ENCODE results near the gene INSIG1. TPM values are rescaled to one million over a fixed set of nuclear protein-coding genes. Genes with fewer than 3 reads are reported as not detected.

Gene INSIG1
- total RNA-seq, 5 donors from 2014 or later (not counting 1 experiment from before 2014, with no cell fraction given): 38.0 to 47.3 (median 42.4) TPM

GRCh38 chr7:155310425-155311114 is 12.9 kb downstream of the INSIG1 start:
- peaks cover 0 to 4% of the 10 kb centered on the region in 2 experiments for H3K4me1 ChIP-seq (ENCODE audit: control insufficient read depth in 1 of 2, extremely low read depth in 1 of 2, insufficient read depth in 2 of 2, low read length in 2 of 2)
- peaks cover 8 to 41% of the 10 kb centered on the region in 2 donors for H3K36me3 ChIP-seq (ENCODE audit: control insufficient read depth in 2 of 2, extremely low read depth in 1 of 2, insufficient read depth in 1 of 2, low read length in 1 of 2)
- DNase-seq: no peak
- no peak for ATAC-seq (replicated peaks in 1 of 4)
- Mint-ChIP-seq H3K27me3 (no peaks in the 10 kb centered on the region), H3K4me3 (no peak overlapping the region), H3K27ac (no peak overlapping the region), H3K36me3 (peaks cover 35% of the 10 kb centered on the region), H3K4me1 (peaks cover 7 to 10% (median 7%) of the 10 kb centered on the region in 3 donors), H3K9me3 (no peaks in the 10 kb centered on the region)
- 97% methylated on average over 6 of the region's 13 CpGs for WGBS (ENCODE audit: insufficient coverage)
- ChIA-PET POLR2A (no interaction called here), CTCF (no interaction called here)
- no peak overlapping the region for H3K4me3 ChIP-seq (ENCODE audit: control insufficient read depth in 1 of 2, extremely low read depth in 1 of 2, low read length in 1 of 2)
- H3K27ac ChIP-seq (ENCODE audit: low read length): no peak overlapping the region
- H3K27me3 ChIP-seq (replicated peaks in 1 of 2; ENCODE audit: control insufficient read depth in 2 of 2, extremely low read depth in 1 of 2, insufficient read depth in 2 of 2, low read length in 1 of 2): no peaks in the 10 kb centered on the region
- H3K9me3 ChIP-seq: no peaks in the 10 kb centered on the region

GRCh38 chr7:155311826-155312537 is 14.3 kb downstream of the INSIG1 start:
- Mint-ChIP-seq H3K9me3 (no peaks in the 10 kb centered on the region), H3K36me3 (peaks cover 29% of the 10 kb centered on the region), H3K27me3 (no peaks in the 10 kb centered on the region), H3K4me1 (peaks cover 3 to 5% (median 5%) of the 10 kb centered on the region in 3 donors), H3K4me3 (no peak overlapping the region), H3K27ac (no peak overlapping the region)
- Histone ChIP-seq H3K4me3 (ENCODE audit: control insufficient read depth in 1 of 2, extremely low read depth in 1 of 2, low read length in 1 of 2) (no peak overlapping the region), H3K4me1 (ENCODE audit: control insufficient read depth in 1 of 2, extremely low read depth in 1 of 2, insufficient read depth in 2 of 2, low read length in 2 of 2) (no peaks in the 10 kb centered on the region), H3K27ac (ENCODE audit: low read length) (no peak overlapping the region), H3K27me3 (replicated peaks in 1 of 2; ENCODE audit: control insufficient read depth in 2 of 2, extremely low read depth in 1 of 2, insufficient read depth in 2 of 2, low read length in 1 of 2) (peaks cover 0 to 5% of the 10 kb centered on the region in 2 experiments), H3K9me3 (no peaks in the 10 kb centered on the region), H3K36me3 (ENCODE audit: control insufficient read depth in 2 of 2, extremely low read depth in 1 of 2, insufficient read depth in 1 of 2, low read length in 1 of 2) (peaks cover 4 to 32% of the 10 kb centered on the region in 2 donors)
- no peak for DNase-seq
- no peak for ATAC-seq (replicated peaks in 1 of 4)
- CTCF ChIA-PET: no interaction called here
- 82% methylated on average over 4 of the region's 8 CpGs for WGBS (ENCODE audit: insufficient coverage)
- POLR2A ChIA-PET: interaction anchor here in 1 of 2 donors (0.6 kb wide), 1 partner anchor 8 kb away, joined by 3 read pairs; no protein-coding TSS in a partner anchor

- ChIA-PET CTCF (no interaction called here), POLR2A (interaction anchor here in 1 of 2 donors (0.6 kb wide), 1 partner anchor 9 kb away, joined by 3 read pairs; no protein-coding TSS in a partner anchor)
- H3K9me3 ChIP-seq: no peaks in the 10 kb centered on the region
- H3K36me3 ChIP-seq (ENCODE audit: control insufficient read depth in 2 of 2, extremely low read depth in 1 of 2, insufficient read depth in 1 of 2, low read length in 1 of 2): peaks cover 4 to 25% of the 10 kb centered on the region in 2 donors
- no peak overlapping the region for H3K4me3 ChIP-seq (ENCODE audit: control insufficient read depth in 1 of 2, extremely low read depth in 1 of 2, low read length in 1 of 2)
- H3K27ac ChIP-seq (ENCODE audit: low read length): no peak overlapping the region
- H3K27ac Mint-ChIP-seq: peak overlapping the region in 1 of 2 donors; percentile 11
- H3K27me3 ChIP-seq (replicated peaks in 1 of 2; ENCODE audit: control insufficient read depth in 2 of 2, extremely low read depth in 1 of 2, insufficient read depth in 2 of 2, low read length in 1 of 2): peaks cover 0 to 12% of the 10 kb centered on the region in 2 experiments
- no peak overlapping the region for H3K4me3 Mint-ChIP-seq
- no peaks in the 10 kb centered on the region for H3K4me1 Mint-ChIP-seq
- H3K4me1 ChIP-seq (ENCODE audit: control insufficient read depth in 1 of 2, extremely low read depth in 1 of 2, insufficient read depth in 2 of 2, low read length in 2 of 2): no peaks in the 10 kb centered on the region
- DNase-seq (no peak), ATAC-seq (replicated peaks in 1 of 4) (no peak)
- H3K36me3 Mint-ChIP-seq: peaks cover 23% of the 10 kb centered on the region
- no peaks in the 10 kb centered on the region for H3K9me3 Mint-ChIP-seq
- 81% methylated on average over 7 of the region's 7 CpGs for WGBS (ENCODE audit: insufficient coverage)
- no peaks in the 10 kb centered on the region for H3K27me3 Mint-ChIP-seq
Measured at GRCh38 chr7:155312633-155313032, 15.0 kb downstream of the INSIG1 start.

- no peaks in the 10 kb centered on the region for H3K9me3 Mint-ChIP-seq
- CTCF ChIA-PET: no interaction called here
- H3K9me3 ChIP-seq: no peaks in the 10 kb centered on the region
- no peak overlapping the region for H3K27ac ChIP-seq (ENCODE audit: low read length)
- no peaks in the 10 kb centered on the region for H3K4me1 Mint-ChIP-seq
- no peak overlapping the region for H3K4me3 Mint-ChIP-seq
- no peak overlapping the region for H3K4me3 ChIP-seq (ENCODE audit: control insufficient read depth in 1 of 2, extremely low read depth in 1 of 2, low read length in 1 of 2)
- ATAC-seq (replicated peaks in 1 of 4) (peak in 1 of 4 experiments; percentile 22), DNase-seq (no peak)
- WGBS (ENCODE audit: insufficient coverage): 85% methylated on average over 6 of the region's 8 CpGs
- no peaks in the 10 kb centered on the region for H3K27me3 Mint-ChIP-seq
- peak overlapping the region in 1 of 2 donors; percentile 11 for H3K27ac Mint-ChIP-seq
- H3K36me3 ChIP-seq (ENCODE audit: control insufficient read depth in 2 of 2, extremely low read depth in 1 of 2, insufficient read depth in 1 of 2, low read length in 1 of 2): peaks cover 4 to 22% of the 10 kb centered on the region in 2 donors
- H3K36me3 Mint-ChIP-seq: peaks cover 19% of the 10 kb centered on the region
- POLR2A ChIA-PET: no interaction called here
- no peaks in the 10 kb centered on the region for H3K4me1 ChIP-seq (ENCODE audit: control insufficient read depth in 1 of 2, extremely low read depth in 1 of 2, insufficient read depth in 2 of 2, low read length in 2 of 2)
- H3K27me3 ChIP-seq (replicated peaks in 1 of 2; ENCODE audit: control insufficient read depth in 2 of 2, extremely low read depth in 1 of 2, insufficient read depth in 2 of 2, low read length in 1 of 2): peaks cover 0 to 13% of the 10 kb centered on the region in 2 experiments
Measured at GRCh38 chr7:155313096-155313495, 15.4 kb downstream of the INSIG1 start.

GRCh38 chr7:155315977-155316376 is 18.3 kb downstream of the INSIG1 start:
- Mint-ChIP-seq H3K4me3 (no peak overlapping the region), H3K36me3 (peaks cover 4% of the 10 kb centered on the region), H3K9me3 (no peaks in the 10 kb centered on the region), H3K27me3 (no peaks in the 10 kb centered on the region), H3K27ac (no peak overlapping the region), H3K4me1 (no peaks in the 10 kb centered on the region)
- POLR2A ChIA-PET: no interaction called here
- DNase-seq: no peak
- no peak for ATAC-seq (replicated peaks in 1 of 4)
- 76% methylated on average over 7 of the region's 8 CpGs for WGBS (ENCODE audit: insufficient coverage)
- Histone ChIP-seq H3K27me3 (replicated peaks in 1 of 2; ENCODE audit: control insufficient read depth in 2 of 2, extremely low read depth in 1 of 2, insufficient read depth in 2 of 2, low read length in 1 of 2) (peaks cover 0 to 13% of the 10 kb centered on the region in 2 experiments), H3K4me3 (ENCODE audit: control insufficient read depth in 1 of 2, extremely low read depth in 1 of 2, low read length in 1 of 2) (no peak overlapping the region), H3K4me1 (ENCODE audit: control insufficient read depth in 1 of 2, extremely low read depth in 1 of 2, insufficient read depth in 2 of 2, low read length in 2 of 2) (no peaks in the 10 kb centered on the region), H3K36me3 (ENCODE audit: control insufficient read depth in 2 of 2, extremely low read depth in 1 of 2, insufficient read depth in 1 of 2, low read length in 1 of 2) (no peaks in the 10 kb centered on the region), H3K27ac (ENCODE audit: low read length) (no peak overlapping the region), H3K9me3 (no peaks in the 10 kb centered on the region)
- CTCF ChIA-PET: interaction anchor here in 1 of 2 donors (0.5 kb wide), 1 partner anchor 363 kb away, joined by 14 read pairs; no protein-coding TSS in a partner anchor

GRCh38 chr7:155316427-155317113 is 18.9 kb downstream of the INSIG1 start:
- H3K4me3 ChIP-seq (ENCODE audit: control insufficient read depth in 1 of 2, extremely low read depth in 1 of 2, low read length in 1 of 2): no peak overlapping the region
- ChIA-PET CTCF (no interaction called here), POLR2A (interaction anchor here in 1 of 2 donors (0.6 kb wide), 1 partner anchor 291 kb away, joined by 3 read pairs; no protein-coding TSS in a partner anchor)
- no peaks in the 10 kb centered on the region for H3K9me3 ChIP-seq
- Mint-ChIP-seq H3K27ac (no peak overlapping the region), H3K27me3 (no peaks in the 10 kb centered on the region), H3K36me3 (no peaks in the 10 kb centered on the region), H3K9me3 (no peaks in the 10 kb centered on the region), H3K4me3 (no peak overlapping the region), H3K4me1 (no peaks in the 10 kb centered on the region)
- no peaks in the 10 kb centered on the region for H3K36me3 ChIP-seq (ENCODE audit: control insufficient read depth in 2 of 2, extremely low read depth in 1 of 2, insufficient read depth in 1 of 2, low read length in 1 of 2)
- H3K4me1 ChIP-seq (ENCODE audit: control insufficient read depth in 1 of 2, extremely low read depth in 1 of 2, insufficient read depth in 2 of 2, low read length in 2 of 2): no peaks in the 10 kb centered on the region
- no peak overlapping the region for H3K27ac ChIP-seq (ENCODE audit: low read length)
- no peak for DNase-seq
- peaks cover 0 to 13% of the 10 kb centered on the region in 2 experiments for H3K27me3 ChIP-seq (replicated peaks in 1 of 2; ENCODE audit: control insufficient read depth in 2 of 2, extremely low read depth in 1 of 2, insufficient read depth in 2 of 2, low read length in 1 of 2)
- WGBS (ENCODE audit: insufficient coverage): 85% methylated on average over 10 of the region's 13 CpGs
- ATAC-seq (replicated peaks in 1 of 4): no peak
